MM.1S (cell line): ENCODE data around the gene ADAMTS19.

Source experiments
- DNase-seq: peaks from one replicate; pipeline ENCODE4 v3.0.0-alpha.2; 2015
- H2AFZ ChIP-seq: fragments of 300-600 bp; sonication (generic); 2 replicates; pipeline ENCODE4 v1.6.0; 2016; ENCODE audit warnings: antibody characterized with exemption, low read length
- H3F3A ChIP-seq: fragments of 300-600 bp; sonication (generic); 2 replicates; pipeline ENCODE4 v1.6.1; 2016; ENCODE audit warnings: mild to moderate bottlenecking, antibody characterized with exemption, low read length, moderate library complexity, mixed read lengths; ENCODE audit not compliant: insufficient read depth
- H3K27ac ChIP-seq: fragments of 300-600 bp; sonication (generic); 2 replicates; pipeline ENCODE4 v1.5.1; 2016; ENCODE audit warnings: mild to moderate bottlenecking, low read length
- H3K27me3 ChIP-seq: fragments of 300-600 bp; sonication (generic); replicated peaks from 2 replicates; pipeline ENCODE4 v1.6.0; 2016; ENCODE audit warnings: low read length; ENCODE audit not compliant: insufficient read depth
- H3K36me3 ChIP-seq: fragments of 300-600 bp; sonication (generic); replicated peaks from 2 replicates; pipeline ENCODE4 v1.6.1; 2016; ENCODE audit warnings: mild to moderate bottlenecking, low read length, mixed read lengths; ENCODE audit not compliant: insufficient read depth
- H3K4me1 ChIP-seq: fragments of 300-600 bp; sonication (generic); 2 replicates; pipeline ENCODE4 v1.6.1; 2016; ENCODE audit warnings: low read length, mixed read lengths
- H3K4me2 ChIP-seq: fragments of 300-600 bp; sonication (generic); 2 replicates; pipeline ENCODE4 v1.6.0; 2016; ENCODE audit warnings: low read depth, low read length
- H3K4me3 ChIP-seq: fragments of 300-600 bp; sonication (generic); 2 replicates; pipeline ENCODE4 v1.5.1; 2016; ENCODE audit warnings: low read length, mixed read lengths
- H3K79me2 ChIP-seq: fragments of 300-600 bp; sonication (generic); 2 replicates; pipeline ENCODE4 v1.6.1; 2016; ENCODE audit warnings: mixed run types, low read length, mixed read lengths
- H3K9ac ChIP-seq: fragments of 300-600 bp; sonication (generic); 2 replicates; pipeline ENCODE4 v1.6.1; 2016; ENCODE audit warnings: low read length, mixed read lengths
- H3K9me2 ChIP-seq: fragments of 300-600 bp; sonication (generic); replicated peaks from 2 replicates; pipeline ENCODE4 v1.6.1; 2016; ENCODE audit warnings: mild to moderate bottlenecking, low read length, mixed read lengths; ENCODE audit not compliant: insufficient read depth
- H3K9me3 ChIP-seq: fragments of 300-600 bp; sonication (generic); replicated peaks from 2 replicates; pipeline ENCODE4 v1.6.1; 2016; ENCODE audit warnings: mild to moderate bottlenecking, low read length, mixed read lengths; ENCODE audit not compliant: insufficient read depth
- H4K20me1 ChIP-seq: fragments of 300-600 bp; sonication (generic); 2 replicates; pipeline ENCODE4 v1.6.1; 2016; ENCODE audit warnings: mild to moderate bottlenecking, low read length, moderate library complexity, mixed read lengths; ENCODE audit not compliant: insufficient read depth
- EZH2 ChIP-seq: fragments of 300-600 bp; sonication (generic); optimal IDR thresholded peaks from 2 replicates; pipeline ENCODE3; 2017; ENCODE audit warnings: low read depth, mild to moderate bottlenecking, antibody characterized with exemption, low read length, mixed read lengths
- EZH2phosphoT487 ChIP-seq: fragments of 300-600 bp; sonication (generic); IDR thresholded peaks from 2 replicates; pipeline ENCODE4 v1.6.1; 2018; ENCODE audit warnings: antibody characterized with exemption, low read length
- TF ChIP-seq, protein P1 (sequence below): fragments of 300-600 bp; sonication (generic); IDR thresholded peaks from 2 replicates; pipeline ENCODE4 v1.5.1; 2016; ENCODE audit warnings: antibody characterized with exemption, low read length, mixed read lengths

The ADAMTS19 gene

DNA sequence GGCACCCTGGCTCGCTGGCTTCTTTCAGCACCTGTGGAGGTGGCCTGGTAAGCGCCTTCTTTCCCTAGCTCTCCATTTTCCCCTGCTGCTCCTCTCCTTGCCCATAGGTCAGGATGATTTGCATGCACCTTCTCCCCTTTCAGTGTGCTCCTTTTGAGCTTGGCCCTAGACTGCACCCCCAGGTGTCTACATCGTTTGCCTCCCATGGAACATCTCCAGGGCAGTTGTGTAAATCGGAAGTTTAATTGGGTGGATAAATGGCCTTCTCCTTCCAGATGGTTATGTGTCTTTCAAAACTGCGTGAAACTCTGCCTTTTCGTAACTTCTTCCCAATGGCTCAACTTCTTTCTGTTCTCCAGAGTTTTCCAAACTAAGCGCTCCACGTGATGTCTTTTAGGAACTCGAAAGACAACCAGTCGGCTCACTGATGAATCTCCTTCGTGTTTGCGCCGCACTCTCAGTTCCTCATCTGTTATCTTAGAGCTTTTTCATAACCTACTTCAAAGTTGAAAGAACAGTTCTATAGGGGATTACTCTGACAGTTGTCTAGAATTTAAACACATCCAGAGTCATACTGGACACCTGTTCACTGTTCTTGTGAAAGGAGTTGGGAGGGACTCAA, 1.7 kb downstream of the ADAMTS19 start:
- peaks cover 18% of the 10 kb centered on the region; the same call in 1 of the 2 replicates for H3F3A ChIP-seq
- peak overlapping the region; percentile 52 for H3K9ac ChIP-seq
- H3K27me3 ChIP-seq: no peaks in the 10 kb centered on the region
- peak; percentile 60 for DNase-seq
- no peaks in the 10 kb centered on the region for H3K36me3 ChIP-seq
- 0 out of 2 replicates have a peak, but pooled peaks cover 5% of the 10 kb centered on the region for H3K4me1 ChIP-seq
- peak overlapping the region; percentile 66 for H2AFZ ChIP-seq
- H3K79me2 ChIP-seq: no peaks in the 10 kb centered on the region
- H3K9me2 ChIP-seq: no peaks in the 10 kb centered on the region
- no peaks in the 10 kb centered on the region for H4K20me1 ChIP-seq
- peak overlapping the region; percentile 66 for H3K4me3 ChIP-seq
- H3K4me2 ChIP-seq: peak overlapping the region; percentile 99
- no peak for TF ChIP-seq EZH2phosphoT487
- TF ChIP-seq, protein P1, sequence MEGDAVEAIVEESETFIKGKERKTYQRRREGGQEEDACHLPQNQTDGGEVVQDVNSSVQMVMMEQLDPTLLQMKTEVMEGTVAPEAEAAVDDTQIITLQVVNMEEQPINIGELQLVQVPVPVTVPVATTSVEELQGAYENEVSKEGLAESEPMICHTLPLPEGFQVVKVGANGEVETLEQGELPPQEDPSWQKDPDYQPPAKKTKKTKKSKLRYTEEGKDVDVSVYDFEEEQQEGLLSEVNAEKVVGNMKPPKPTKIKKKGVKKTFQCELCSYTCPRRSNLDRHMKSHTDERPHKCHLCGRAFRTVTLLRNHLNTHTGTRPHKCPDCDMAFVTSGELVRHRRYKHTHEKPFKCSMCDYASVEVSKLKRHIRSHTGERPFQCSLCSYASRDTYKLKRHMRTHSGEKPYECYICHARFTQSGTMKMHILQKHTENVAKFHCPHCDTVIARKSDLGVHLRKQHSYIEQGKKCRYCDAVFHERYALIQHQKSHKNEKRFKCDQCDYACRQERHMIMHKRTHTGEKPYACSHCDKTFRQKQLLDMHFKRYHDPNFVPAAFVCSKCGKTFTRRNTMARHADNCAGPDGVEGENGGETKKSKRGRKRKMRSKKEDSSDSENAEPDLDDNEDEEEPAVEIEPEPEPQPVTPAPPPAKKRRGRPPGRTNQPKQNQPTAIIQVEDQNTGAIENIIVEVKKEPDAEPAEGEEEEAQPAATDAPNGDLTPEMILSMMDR: no peak; the same call in 1 of the 2 replicates
- TF ChIP-seq EZH2: no peak
- H3K9me3 ChIP-seq: no peaks in the 10 kb centered on the region
- peak overlapping the region; percentile 59; the same call in 1 of the 2 replicates for H3K27ac ChIP-seq

DNA sequence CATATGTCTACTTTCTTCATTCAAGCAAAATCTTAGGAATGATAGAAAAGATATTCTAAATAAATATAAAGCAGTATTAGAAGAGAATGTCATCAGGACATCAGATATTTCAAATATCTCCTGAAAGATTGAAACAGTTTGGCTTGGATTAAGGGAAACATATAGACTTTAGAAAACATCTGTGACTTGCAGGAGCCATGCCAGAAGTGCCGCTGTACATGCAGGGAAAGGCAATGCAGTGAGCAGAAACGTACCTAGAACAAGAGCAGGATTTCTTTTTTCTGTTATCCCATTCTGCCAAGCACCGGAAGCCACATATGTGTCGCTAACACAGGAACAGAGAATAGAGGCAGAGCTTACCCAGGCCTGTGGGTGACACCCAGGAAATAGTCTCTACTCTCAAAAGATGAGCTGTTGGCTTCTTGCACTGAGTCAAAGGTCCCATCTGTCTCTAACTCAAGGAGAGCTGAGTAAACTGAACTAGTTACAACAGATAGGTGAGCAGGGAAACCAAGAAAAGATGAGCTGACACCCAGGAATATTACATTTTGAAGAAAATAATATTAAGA, 5.8 kb downstream of the ADAMTS19 start:
- no peak overlapping the region for H2AFZ ChIP-seq
- H3K4me3 ChIP-seq: no peak overlapping the region
- H3K9me2 ChIP-seq: no peaks in the 10 kb centered on the region
- H3K9me3 ChIP-seq: no peaks in the 10 kb centered on the region
- no peak for TF ChIP-seq EZH2phosphoT487
- TF ChIP-seq EZH2: no peak
- TF ChIP-seq, protein P1: no peak
- no peak for DNase-seq
- no peaks in the 10 kb centered on the region for H4K20me1 ChIP-seq
- H3K79me2 ChIP-seq: no peaks in the 10 kb centered on the region
- peaks cover 15% of the 10 kb centered on the region; the same call in 1 of the 2 replicates for H3F3A ChIP-seq
- H3K4me2 ChIP-seq: no peak overlapping the region
- no peaks in the 10 kb centered on the region for H3K36me3 ChIP-seq
- no peak overlapping the region for H3K27ac ChIP-seq
- H3K27me3 ChIP-seq: no peaks in the 10 kb centered on the region
- 0 out of 2 replicates have a peak, but pooled peaks cover 5% of the 10 kb centered on the region for H3K4me1 ChIP-seq
- H3K9ac ChIP-seq: no peak overlapping the region

DNA sequence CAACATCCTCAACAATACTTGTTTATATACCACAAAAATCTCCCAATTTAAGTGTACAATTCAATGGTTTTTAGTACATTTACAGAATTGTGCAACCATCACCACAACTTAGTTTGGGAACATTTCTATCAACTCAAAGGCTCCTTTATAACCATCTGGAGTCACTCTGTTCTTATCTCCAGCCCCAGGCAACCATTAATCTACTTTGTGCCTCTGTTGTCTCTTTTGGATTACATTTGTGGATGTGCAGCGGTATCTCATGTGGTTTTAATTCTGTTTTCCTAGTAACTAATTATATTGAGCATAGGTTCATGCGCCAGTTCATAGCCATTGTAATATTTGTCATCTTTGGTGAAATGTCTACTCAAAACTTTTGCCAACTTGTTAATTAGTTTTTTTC, 14.4 kb downstream of the ADAMTS19 start:
- Histone ChIP-seq H3K4me1 (no peaks in the 10 kb centered on the region), H4K20me1 (no peaks in the 10 kb centered on the region), H2AFZ (no peak overlapping the region), H3K9me2 (no peaks in the 10 kb centered on the region), H3K4me3 (no peak overlapping the region), H3K79me2 (no peaks in the 10 kb centered on the region), H3F3A (no peaks in the 10 kb centered on the region), H3K9me3 (no peaks in the 10 kb centered on the region), H3K36me3 (no peaks in the 10 kb centered on the region), H3K9ac (no peak overlapping the region), H3K27ac (no peak overlapping the region), H3K4me2 (no peak overlapping the region), H3K27me3 (no peaks in the 10 kb centered on the region)
- DNase-seq: no peak
- TF ChIP-seq, protein P1: no peak
- TF ChIP-seq EZH2: no peak
- TF ChIP-seq EZH2phosphoT487: no peak
